Bone marrow (tissue), 2 donors: ENCODE measurements around the gene HUS1B.

ENCODE experiments used
- DNase-seq, 2 donors: peaks; one replicate each; lab custom pipeline; 2025; lab: John Stamatoyannopoulos, UW

The HUS1B gene

DNA sequence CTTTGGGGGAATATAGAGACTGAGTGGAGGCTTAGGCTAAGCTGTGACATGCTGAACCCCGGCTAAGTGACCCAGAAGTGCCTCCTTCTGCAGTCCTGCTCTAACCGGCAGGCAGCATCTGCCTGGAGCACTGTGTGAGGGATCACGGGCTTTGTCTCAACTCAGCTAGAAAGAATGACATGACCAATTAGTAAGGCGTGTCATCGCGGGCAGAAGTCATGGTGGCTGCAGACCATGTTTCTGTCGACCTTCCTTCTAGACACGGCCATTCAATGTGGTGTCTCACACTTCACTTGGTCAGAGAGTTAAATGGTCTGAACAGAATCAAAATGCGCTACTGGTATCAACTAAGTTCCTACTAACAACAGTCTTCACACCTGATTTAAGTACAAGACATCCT is 35.0 kb downstream of the HUS1B start:
- no peak for DNase-seq

DNA sequence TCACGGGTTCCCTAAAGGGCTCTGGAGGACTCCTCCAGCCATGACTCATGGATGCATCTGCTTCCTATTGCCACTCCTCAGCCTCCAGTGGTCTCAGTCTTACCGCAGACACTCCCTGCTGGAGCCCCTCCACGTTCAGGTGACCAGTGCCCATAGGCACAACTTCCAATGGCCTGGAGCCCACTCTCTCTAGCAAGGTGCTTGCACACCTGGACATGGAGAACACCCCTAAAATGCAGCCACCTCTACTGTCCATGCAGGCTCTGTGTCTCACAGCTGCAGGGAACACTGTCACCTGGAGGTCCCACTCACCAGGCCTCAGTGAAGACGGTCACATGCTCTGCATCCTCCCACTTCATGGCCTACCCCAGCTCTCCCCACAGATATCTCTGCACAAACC is 36.0 kb downstream of the HUS1B start:
- no peak for DNase-seq

DNA sequence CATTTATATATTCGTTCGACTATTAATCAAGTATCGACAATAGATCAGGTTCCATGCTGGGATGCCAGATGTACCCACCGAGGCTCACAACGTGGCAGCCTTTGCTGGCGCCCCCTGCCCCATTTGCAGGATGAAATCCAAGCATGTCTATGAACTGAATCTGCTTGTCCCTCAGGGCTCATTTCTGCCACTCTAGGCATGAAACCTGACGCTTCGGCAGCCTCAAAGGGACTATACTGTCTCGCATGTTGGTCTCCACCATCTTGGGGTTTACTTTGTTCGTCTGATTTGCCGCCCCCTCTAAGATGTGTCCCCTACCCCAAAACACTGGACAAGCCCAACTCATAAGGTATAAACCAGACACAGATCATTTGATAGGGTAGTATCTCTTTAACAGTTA is 36.7 kb downstream of the HUS1B start:
- no peak for DNase-seq

DNA sequence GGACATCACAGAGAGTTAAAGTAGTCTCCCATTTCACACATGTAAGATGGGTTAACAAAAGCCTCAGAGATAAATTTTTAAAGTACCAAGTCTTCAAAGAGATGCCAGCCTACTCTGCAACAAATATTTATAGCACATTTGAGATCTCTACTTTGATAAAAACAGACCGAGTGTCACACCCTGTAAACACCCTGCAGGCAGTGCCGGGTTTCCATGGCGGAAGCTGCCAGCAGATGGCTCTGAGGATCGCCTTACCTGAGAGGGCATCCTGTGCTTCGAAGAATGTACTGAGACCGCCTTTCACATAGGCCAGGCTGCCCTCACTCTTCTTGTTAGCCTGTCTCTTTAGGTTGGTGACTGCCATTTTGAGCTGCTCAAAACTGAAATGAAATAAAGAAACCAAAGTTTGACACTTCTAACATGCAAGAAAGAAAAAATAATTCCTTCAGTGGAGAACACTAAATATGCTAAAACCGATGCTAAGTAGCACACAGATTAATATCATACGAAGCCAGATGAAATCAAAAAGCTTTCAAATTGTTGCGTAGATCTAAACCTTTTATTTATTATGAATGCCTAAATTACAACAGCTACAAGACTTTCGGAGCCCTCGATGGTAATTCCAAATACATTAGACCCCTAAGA is 39.3 kb downstream of the HUS1B start:
- no peak for DNase-seq

DNA sequence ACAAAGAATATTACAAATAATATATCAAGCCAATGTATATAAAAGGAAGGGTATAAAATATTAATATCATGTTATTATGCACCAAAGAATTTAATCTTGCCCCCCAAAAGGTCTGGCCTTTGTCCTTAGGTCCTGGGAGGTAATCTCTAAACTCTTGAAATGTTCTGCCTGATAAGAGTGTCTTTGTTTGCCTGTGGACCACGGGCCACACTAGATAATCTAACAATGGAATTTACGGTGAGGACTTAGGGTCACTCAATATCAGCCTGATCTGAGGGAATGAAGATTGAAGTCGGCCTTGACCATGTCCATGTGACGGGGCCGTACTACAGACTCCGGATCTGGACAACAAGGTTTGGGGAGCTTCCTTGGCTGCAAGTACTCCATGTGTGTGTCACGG is 42.9 kb downstream of the HUS1B start:
- no peak for DNase-seq

DNA sequence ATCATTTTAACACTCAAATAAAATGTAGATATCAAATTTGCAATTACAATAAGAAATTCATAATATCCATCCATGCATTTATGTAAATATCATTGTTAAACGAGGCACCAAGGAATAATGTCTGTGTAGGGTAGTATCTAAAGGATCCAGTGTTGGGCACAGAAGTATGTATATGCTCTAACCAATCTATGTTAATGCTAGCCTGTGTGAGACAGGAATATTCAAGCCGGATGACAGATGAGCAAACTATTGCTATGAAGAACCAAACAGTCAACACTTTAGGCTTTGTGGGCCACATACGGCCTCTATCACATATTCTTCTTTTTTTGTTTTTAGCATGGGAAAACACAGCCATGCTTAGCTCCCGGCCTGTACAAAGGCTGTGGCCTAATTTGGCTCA is 45.0 kb downstream of the HUS1B start:
- no peak for DNase-seq

DNA sequence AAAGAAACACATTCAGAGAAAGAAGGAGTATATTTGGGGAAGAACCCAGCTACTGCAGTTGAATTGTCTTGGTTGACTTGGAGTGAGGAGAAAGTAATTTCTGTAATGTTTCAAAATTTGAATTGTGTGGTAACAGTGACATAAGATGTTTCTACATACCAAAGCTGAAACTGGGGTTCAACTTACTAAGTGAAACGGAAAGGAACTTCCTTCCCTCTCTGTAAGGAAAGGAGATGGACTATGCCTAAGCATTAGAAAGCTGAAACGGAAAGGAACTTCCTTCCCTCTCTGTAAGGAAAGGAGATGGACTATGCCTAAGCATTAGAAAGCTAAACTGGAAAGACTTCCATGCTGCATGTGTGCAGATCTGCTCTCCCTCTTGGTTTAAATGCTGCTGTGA is 46.0 kb downstream of the HUS1B start:
- DNase-seq: peak in 1 of 2 donors; percentile 6

DNA sequence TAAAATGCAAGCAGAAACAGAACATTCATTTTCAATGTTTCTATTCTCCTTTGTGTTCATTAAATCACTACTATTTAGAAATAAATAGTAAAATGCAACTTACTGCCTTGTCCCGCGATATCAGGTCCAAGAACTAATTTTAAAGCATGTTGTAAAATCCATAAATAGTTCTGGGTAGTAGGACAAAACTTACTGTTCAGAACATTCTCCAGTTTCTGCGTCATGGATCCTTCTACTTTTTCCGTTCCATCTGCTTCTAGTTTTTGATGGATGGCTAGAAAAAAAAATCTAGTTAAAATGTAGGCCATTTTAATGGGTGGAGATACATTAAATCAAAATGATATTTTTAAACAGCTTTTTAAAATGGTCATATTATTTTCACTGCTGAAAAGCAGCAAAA is 47.0 kb downstream of the HUS1B start:
- no peak for DNase-seq

DNA sequence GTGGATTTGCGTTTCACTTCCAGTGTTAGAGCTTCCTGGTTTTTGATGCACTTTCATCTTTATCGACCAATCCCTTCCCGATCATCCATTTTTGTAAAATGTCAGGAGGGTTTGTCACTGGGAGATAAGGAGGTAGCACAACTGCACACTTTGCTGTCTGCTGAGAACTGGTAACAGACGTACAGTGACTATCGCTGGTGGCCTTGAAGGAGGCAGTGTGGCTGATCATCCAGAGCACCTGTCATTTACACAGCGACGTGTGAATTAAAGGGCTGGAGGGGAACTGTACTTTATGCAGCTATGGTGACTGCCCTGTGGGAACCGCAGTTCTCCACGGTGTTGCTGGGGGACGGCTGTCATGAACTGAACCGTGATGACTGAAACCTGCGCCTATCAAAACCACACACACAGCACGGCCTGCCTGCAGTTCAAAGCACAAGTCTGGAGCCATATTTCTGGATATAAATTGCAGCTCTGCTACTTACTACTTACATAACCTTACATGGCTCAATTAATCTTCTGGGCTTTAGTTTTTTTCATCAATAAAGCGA is 50.0 kb downstream of the HUS1B start:
- no peak for DNase-seq
